ENCODE results near the gene BIN1. TPM values are rescaled to one million over a fixed set of nuclear protein-coding genes. Genes with fewer than 3 reads are reported as not detected.

Gene BIN1
- polyA plus RNA-seq, 1 donor (not counting 4 experiments of a cell fraction or from before 2014, with no cell fraction given), result 5.4 TPM

DNA sequence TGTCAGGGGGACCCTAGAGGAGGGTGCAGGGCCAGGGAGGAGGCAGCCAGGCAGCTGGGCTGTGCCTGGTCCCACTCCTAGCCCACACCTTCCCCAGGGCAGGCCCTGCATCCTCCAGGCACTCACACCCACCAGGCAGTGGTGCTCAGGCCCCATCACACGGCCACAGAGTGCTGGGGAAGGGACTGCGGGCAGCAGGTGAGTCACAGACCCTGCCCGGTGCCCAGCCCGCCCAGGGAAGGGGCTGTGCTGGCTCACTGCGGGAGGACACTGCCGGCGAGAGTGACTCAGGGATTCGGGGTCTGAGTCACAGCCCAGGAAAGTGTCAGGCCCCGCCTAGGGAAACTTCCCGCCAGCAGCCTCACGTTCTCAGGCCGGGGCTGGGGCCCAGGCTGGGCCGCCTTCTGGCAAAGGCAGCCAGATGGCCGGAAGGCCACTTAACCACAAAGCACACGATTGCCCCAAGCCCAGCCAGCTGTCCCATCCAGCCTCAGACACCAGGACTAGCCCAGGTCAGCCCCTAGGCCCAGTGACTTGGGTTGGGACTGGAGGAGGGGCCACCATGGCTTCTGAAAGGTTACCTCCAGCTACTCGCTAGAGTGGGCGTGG, 42.2 kb downstream of the BIN1 start:
- DNase-seq (ENCODE audit: low read depth, low spot score), result peak; percentile 80
- Histone ChIP-seq H3K4me3 (ENCODE audit: control insufficient read depth in 2 of 3, extremely low read depth in 1 of 3, insufficient read depth in 2 of 3, low read depth in 1 of 3, low read length in 3 of 3) (no peak overlapping the region), H2AFZ (ENCODE audit: control insufficient read depth, low read length) (peak overlapping the region; percentile 87), H3K79me2 (ENCODE audit: control insufficient read depth, insufficient read depth, low read length) (no peaks in the 10 kb centered on the region), H3K4me1 (ENCODE audit: control insufficient read depth, extremely low read depth, insufficient read depth, low read length) (peaks cover 20% of the 10 kb centered on the region), H3K27me3 (ENCODE audit: control insufficient read depth, extremely low read depth, insufficient read depth, low read length) (no peaks in the 10 kb centered on the region), H3K36me3 (ENCODE audit: control insufficient read depth in 2 of 2, extremely low read depth in 1 of 2, insufficient read depth in 2 of 2, low read length in 2 of 2) (no peaks in the 10 kb centered on the region), H3K9me1 (ENCODE audit: control insufficient read depth, extremely low read depth, insufficient read depth, low read length) (no peaks in the 10 kb centered on the region), H3K9ac (ENCODE audit: control insufficient read depth, extremely low read depth, insufficient read depth, low read length) (peak overlapping the region; percentile 77), H3K9me3 (ENCODE audit: control insufficient read depth, low read depth, low read length) (no peaks in the 10 kb centered on the region), H3K4me2 (ENCODE audit: control insufficient read depth, extremely low read depth, insufficient read depth, low read depth, low read length) (peak overlapping the region; percentile 64), H3K27ac (ENCODE audit: control insufficient read depth, insufficient read depth, low read length) (peak overlapping the region; percentile 85), H4K20me1 (ENCODE audit: control insufficient read depth, extremely low read depth, insufficient read depth, low read length) (no peaks in the 10 kb centered on the region)
- dilution Hi-C loops (cut with MboI; ENCODE audit: extremely low pct_ligation_motif_present, low sequenced_read_pairs), result no loop called here
- FAIRE-seq, result peak; percentile 86
- TF ChIP-seq, protein P1, sequence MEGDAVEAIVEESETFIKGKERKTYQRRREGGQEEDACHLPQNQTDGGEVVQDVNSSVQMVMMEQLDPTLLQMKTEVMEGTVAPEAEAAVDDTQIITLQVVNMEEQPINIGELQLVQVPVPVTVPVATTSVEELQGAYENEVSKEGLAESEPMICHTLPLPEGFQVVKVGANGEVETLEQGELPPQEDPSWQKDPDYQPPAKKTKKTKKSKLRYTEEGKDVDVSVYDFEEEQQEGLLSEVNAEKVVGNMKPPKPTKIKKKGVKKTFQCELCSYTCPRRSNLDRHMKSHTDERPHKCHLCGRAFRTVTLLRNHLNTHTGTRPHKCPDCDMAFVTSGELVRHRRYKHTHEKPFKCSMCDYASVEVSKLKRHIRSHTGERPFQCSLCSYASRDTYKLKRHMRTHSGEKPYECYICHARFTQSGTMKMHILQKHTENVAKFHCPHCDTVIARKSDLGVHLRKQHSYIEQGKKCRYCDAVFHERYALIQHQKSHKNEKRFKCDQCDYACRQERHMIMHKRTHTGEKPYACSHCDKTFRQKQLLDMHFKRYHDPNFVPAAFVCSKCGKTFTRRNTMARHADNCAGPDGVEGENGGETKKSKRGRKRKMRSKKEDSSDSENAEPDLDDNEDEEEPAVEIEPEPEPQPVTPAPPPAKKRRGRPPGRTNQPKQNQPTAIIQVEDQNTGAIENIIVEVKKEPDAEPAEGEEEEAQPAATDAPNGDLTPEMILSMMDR (optimal IDR thresholded peaks at IDR 0.05 in 1 of 3, IDR thresholded peaks at IDR 0.05 in 1 of 3, conservative IDR thresholded peaks at IDR 0.05 in 1 of 3; ENCODE audit: extremely low read depth in 1 of 3, insufficient read depth in 2 of 3, low read length in 3 of 3), result no peak
- no peak for TF ChIP-seq EZH2 (IDR thresholded peaks at IDR 0.05; ENCODE audit: low read length)

DNA sequence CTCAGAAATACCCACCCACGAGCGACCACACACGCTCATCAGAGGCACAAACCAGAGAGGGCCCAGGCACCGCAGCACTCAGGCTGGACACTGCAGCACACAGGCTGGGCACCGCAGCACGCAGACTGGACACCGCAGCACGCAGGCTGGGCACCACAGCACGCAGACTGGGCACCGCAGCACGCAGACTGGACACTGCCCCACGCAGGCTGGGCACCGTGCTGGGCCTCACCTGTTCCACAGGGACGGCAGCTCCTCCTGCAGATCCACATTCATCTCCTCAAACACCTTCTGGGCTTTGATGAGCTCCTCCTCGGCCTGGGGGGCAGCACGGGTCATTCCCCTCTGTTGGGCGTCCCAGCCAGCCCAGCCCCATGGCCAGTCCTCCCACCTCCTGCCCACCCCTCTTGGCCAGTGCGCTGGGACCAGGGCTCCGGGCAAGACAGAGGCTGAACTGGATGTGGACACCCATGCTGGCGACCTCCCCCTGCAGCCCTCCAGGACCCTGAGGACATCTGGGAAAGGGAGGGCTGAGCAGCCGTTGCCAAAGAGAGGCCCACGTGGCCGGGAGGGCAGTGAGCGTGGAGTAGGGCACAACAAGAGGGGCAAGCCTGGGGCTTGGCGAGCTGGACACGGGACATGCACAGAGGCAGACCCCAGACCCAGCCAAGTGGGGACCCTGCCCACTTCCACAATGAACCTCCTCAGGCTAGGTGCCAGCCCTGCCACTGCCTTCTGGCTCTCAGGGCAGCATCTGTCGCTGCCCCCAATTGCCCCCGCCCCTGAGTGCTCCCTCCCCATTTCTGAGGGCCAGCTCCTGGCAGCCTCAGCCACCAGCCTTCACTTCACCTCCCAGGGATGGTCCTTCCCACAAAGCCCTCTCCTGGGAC, 43.0 kb downstream of the BIN1 start:
- no peaks in the 10 kb centered on the region for H4K20me1 ChIP-seq (ENCODE audit: control insufficient read depth, extremely low read depth, insufficient read depth, low read length)
- dilution Hi-C loops (cut with MboI; ENCODE audit: extremely low pct_ligation_motif_present, low sequenced_read_pairs), result no loop called here
- TF ChIP-seq, protein P1 (optimal IDR thresholded peaks at IDR 0.05 in 1 of 3, IDR thresholded peaks at IDR 0.05 in 1 of 3, conservative IDR thresholded peaks at IDR 0.05 in 1 of 3; ENCODE audit: extremely low read depth in 1 of 3, insufficient read depth in 2 of 3, low read length in 3 of 3), result no peak
- no peak for TF ChIP-seq EZH2 (IDR thresholded peaks at IDR 0.05; ENCODE audit: low read length)
- no peak overlapping the region for H3K4me3 ChIP-seq (ENCODE audit: control insufficient read depth in 2 of 3, extremely low read depth in 1 of 3, insufficient read depth in 2 of 3, low read depth in 1 of 3, low read length in 3 of 3)
- H3K27ac ChIP-seq (ENCODE audit: control insufficient read depth, insufficient read depth, low read length), result peak overlapping the region; percentile 85
- no peak for FAIRE-seq
- no peaks in the 10 kb centered on the region for H3K27me3 ChIP-seq (ENCODE audit: control insufficient read depth, extremely low read depth, insufficient read depth, low read length)
- no peaks in the 10 kb centered on the region for H3K9me3 ChIP-seq (ENCODE audit: control insufficient read depth, low read depth, low read length)
- DNase-seq (ENCODE audit: low read depth, low spot score), result no peak
- peak overlapping the region; percentile 77 for H3K9ac ChIP-seq (ENCODE audit: control insufficient read depth, extremely low read depth, insufficient read depth, low read length)
- no peaks in the 10 kb centered on the region for H3K9me1 ChIP-seq (ENCODE audit: control insufficient read depth, extremely low read depth, insufficient read depth, low read length)
- H2AFZ ChIP-seq (ENCODE audit: control insufficient read depth, low read length), result peak overlapping the region; percentile 58
- no peaks in the 10 kb centered on the region for H3K36me3 ChIP-seq (ENCODE audit: control insufficient read depth in 2 of 2, extremely low read depth in 1 of 2, insufficient read depth in 2 of 2, low read length in 2 of 2)
- H3K79me2 ChIP-seq (ENCODE audit: control insufficient read depth, insufficient read depth, low read length), result no peaks in the 10 kb centered on the region
- peaks cover 20% of the 10 kb centered on the region for H3K4me1 ChIP-seq (ENCODE audit: control insufficient read depth, extremely low read depth, insufficient read depth, low read length)
- peak overlapping the region; percentile 64 for H3K4me2 ChIP-seq (ENCODE audit: control insufficient read depth, extremely low read depth, insufficient read depth, low read depth, low read length)
